ENCODE measurements around the gene VOPP1.
"Not testable (repeated sequence)": the region's sequence is repeated elsewhere in the genome, so short reads cannot be mapped to it uniquely, and the experiment has no call there.

Gene VOPP1

DNA sequence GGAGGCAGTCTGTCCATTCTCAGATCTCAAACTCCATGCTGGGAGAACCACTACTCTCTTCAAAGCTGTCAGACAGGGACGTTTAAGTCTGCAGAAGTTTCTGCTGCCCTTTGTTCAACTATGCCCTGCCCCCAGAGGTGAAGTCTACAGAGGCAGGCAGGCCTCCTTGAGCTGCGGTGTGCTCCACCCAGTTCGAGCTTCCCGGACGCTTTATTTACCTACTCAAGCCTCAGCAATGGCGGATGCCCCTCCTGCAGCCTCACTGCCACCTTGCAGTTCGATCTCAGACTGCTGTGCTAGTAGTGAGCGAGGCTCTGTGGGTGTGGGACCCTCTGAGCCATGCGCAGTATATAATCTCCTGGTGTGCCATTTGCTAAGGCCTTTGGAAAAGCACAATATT lies 10.4 kb upstream of the VOPP1 start:
- DNase-seq (ENCODE audit: low spot score); FAIRE-seq: not testable (repeated sequence)

- FAIRE-seq (no peak), DNase-seq (ENCODE audit: low spot score) (no peak)
Observed at GRCh38 chr7:55576753-55577152, 4.5 kb upstream of the VOPP1 start.

GRCh38 chr7:55575733-55576132 lies 3.4 kb upstream of the VOPP1 start:
- FAIRE-seq (no peak), DNase-seq (ENCODE audit: low spot score) (no peak)

DNA sequence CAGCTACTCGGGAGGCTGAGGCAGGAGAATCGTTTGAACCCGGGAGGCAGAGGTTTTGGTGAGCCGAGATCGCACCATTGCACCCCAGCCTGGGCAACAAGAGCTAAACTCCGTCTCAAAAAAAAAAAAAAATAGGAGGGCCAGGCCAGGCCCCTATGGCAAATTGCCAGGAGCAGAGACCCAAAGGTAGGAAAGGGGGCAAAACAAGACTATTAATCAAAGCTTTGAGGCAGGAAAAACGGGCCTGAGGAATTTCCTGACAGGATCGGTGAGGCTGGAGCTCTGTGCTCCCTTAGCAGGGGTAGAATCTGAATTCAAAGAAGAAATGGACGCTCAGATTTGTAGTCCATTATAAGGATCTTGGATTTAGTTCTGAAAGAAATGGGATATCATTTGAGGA lies 2.8 kb upstream of the VOPP1 start:
- DNase-seq (ENCODE audit: low spot score) (no peak), FAIRE-seq (no peak)

- no peak for FAIRE-seq
- DNase-seq (ENCODE audit: low spot score): no peak
Observed at GRCh38 chr7:55574051-55574717, 1.9 kb upstream of the VOPP1 start.

- DNase-seq (ENCODE audit: low spot score): no peak
- no peak for FAIRE-seq
Observed at GRCh38 chr7:55573234-55573900, 1.1 kb upstream of the VOPP1 start.

DNA sequence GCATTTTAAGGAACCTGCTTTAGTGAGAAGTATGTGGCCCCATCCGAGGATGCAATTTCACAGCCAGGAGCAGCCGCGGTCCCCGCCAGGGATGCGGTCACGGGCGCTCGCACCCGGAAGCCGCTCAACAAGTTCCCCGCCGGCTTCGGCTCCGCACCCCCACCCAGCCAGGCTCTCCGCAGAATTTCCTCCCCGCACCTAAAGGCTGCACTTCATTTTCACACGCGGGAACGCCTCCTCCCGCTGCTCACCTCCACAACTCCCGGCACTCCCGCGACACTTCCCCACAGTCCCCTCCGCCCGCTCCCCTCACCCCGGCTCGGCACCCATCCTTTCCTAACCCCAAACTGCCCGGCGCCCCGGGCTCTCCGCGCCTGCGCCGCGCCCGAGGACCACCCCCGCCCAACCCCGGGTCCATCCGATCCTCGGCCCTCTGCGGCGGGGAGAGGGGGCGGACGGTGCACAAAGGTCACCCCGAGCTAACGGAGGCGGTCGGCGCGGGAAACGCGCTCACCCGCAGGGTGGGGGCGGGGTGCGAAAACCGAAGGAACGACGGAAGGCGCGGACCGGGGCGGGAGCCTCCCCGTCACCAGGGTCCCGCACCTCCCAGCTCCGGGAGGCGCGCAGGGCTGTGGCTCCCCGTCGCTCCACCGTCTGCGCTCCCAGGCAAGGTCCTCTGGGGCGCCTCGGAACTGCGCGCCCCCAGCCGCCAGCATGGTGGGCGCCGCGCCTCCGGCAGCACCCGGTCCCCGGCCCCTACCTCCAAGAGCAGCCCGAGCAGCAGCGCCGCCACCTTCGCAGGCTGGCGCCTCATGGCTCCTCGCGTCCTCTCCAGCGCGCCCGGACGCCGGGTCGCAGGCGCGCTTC lies 558 bp downstream of the VOPP1 start:
- no peak for FAIRE-seq
- DNase-seq (ENCODE audit: low spot score): peak; percentile 66

GRCh38 chr7:55570939-55571338 lies 1.4 kb downstream of the VOPP1 start:
- DNase-seq (ENCODE audit: low spot score): peak; percentile 48
- FAIRE-seq: no peak

DNA sequence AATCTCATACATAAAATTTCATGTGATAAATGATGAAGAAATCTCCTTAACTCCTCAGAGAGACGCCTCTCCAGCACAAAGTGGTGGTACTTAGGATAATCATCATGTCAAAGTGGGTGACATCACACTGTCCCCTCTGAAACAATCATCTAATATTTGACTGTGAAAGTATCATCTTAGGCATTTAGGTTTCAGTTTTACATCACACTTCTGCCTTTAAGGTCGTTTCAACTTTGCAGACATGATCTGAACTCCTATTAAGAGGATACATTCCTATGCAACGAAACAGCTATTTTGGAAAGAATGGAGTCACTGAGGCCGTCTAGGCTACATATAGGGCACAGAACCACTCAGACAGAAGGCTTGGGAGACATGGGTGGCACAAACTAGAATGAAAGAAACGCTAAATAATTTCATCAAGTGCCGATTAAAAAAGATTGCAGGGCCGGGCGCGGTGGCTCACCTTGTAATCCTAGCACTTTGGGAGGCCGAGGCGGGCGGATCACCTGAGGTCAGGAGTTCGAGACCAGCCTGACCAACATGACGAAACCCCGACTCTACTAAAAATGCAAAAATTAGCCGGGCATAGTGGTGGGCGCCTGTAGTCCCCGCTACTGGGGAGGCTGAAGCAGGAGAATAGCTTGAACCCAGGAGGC lies 2.0 kb downstream of the VOPP1 start:
- DNase-seq (ENCODE audit: low spot score) (no peak), FAIRE-seq (no peak)

DNA sequence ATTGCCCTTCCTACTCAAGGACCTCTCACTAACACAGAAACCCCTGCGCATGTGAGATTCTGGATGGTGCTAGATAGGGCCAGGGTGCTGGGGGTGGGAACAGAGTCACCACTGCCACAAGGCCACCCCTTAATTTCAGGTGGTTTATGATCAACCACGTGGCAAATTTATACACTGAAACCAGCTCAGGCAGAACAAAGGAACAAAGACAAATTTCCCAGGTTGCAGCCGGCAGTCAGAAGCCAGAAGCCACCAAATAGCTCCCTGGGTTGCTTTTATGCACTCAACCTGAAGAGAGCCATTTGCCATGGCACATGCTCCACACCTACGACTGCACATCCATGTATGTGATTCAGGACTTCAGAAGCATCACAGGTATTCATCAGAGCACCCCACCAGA lies 2.5 kb downstream of the VOPP1 start:
- no peak for DNase-seq (ENCODE audit: low spot score)
- FAIRE-seq: no peak

- no peak for FAIRE-seq
Observed at GRCh38 chr7:55569269-55569663, 3.0 kb downstream of the VOPP1 start.

DNA sequence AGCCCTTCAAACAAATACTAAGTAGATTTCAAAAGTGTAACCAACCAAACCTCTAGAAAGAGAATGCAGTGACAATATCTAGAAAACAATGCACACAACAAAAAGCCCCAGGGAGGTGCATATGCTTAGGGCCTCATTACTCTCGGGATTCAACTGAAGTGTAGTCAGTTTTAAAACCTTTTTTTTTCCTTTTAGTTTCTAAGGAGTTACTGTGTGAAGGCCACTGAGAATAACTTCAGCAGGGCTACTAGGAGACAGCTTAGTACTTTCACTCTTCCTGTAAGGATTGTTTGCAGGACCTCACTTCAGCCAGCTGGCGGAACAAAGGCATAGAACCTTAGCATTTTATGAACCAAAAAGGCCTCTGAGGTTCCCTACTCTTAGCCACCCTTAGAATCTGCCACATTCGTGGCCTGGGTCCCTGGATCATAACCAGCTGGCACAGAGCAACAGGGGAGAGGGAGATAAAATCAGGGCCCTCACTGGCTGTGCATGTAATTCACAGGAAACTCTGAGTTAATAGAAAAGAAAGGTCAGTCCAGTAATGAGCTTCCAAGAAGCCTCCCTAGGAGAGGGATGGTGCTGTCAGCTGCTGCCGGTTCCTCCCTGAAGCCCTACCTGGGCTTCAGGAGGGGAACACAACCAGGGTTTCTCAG lies 3.6 kb downstream of the VOPP1 start:
- FAIRE-seq (no peak), DNase-seq (ENCODE audit: low spot score) (no peak)

More at GRCh38 chr7:55569269-55569663, 3.0 kb downstream of the VOPP1 start:
- no peak for DNase-seq (ENCODE audit: low spot score)

GRCh38 chr7:55567571-55567970 lies 4.7 kb downstream of the VOPP1 start:
- DNase-seq (ENCODE audit: low spot score): no peak

GRCh38 chr7:55565681-55566080 lies 6.6 kb downstream of the VOPP1 start:
- FAIRE-seq: no peak
- DNase-seq (ENCODE audit: low spot score): no peak

More at GRCh38 chr7:55567571-55567970, 4.7 kb downstream of the VOPP1 start:
- FAIRE-seq: no peak

- DNase-seq (ENCODE audit: low spot score): no peak
- no peak for FAIRE-seq
Observed at GRCh38 chr7:55563596-55564325, 8.5 kb downstream of the VOPP1 start.

DNA sequence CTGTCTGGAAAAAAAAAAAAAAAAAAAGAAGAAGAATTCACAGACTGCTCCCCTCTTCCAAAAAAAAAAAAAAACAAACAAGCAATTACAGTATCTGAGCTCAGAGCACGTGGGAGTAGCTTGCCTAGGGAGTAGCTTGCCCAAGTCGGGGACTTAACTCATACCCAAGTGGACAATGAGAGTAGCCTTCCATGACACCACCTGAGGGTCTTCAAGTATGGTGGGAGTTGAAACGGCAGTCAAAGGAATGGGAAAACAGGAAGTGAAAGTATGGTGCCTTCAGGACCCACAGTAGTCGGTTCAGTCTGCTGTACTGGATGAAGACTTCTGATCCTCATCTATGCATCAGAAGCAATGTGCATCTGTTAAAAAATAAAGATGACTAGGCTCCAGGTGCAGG lies 10.6 kb downstream of the VOPP1 start:
- FAIRE-seq (no peak), DNase-seq (ENCODE audit: low spot score) (no peak)

- DNase-seq (ENCODE audit: low spot score) (no peak), FAIRE-seq (no peak)
Observed at GRCh38 chr7:55558962-55559920, 13.1 kb downstream of the VOPP1 start.

GRCh38 chr7:55557666-55558188 lies 14.6 kb downstream of the VOPP1 start:
- peak; percentile 83 for FAIRE-seq

DNA sequence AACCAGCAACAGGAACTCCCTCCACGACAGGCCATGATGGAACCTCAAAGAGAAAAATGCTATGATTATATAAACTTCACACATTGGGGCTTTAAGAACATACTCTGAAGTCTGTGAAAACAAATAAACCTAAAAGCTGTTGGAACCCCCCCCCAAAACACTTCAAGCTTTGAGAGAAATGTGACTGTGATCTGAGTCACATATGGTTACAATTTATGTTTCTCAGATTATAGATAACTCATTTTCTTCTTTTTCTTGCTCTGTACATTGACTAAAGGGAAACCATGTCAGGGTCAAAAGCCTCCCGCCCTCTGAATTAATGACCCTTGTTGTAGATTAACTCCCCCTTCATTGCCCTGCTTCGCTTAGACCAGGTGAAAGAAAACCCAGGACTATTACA lies 15.8 kb downstream of the VOPP1 start:
- DNase-seq (ENCODE audit: low spot score) (no peak), FAIRE-seq (no peak)

More at GRCh38 chr7:55557666-55558188, 14.6 kb downstream of the VOPP1 start:
- no peak for DNase-seq (ENCODE audit: low spot score)
